GM08714 (cell line): ENCODE data around the gene CDK8.
"Not testable (repeated sequence)": the region's sequence is repeated elsewhere in the genome, so short reads cannot be mapped to it uniquely, and the experiment has no call there.

Source experiments
- H3K4me3 ChIP-seq: fragments of 200-500 bp; sonication (Bioruptor generic); 2 replicates; pipeline ENCODE4 v1.5.1; 2014; ENCODE audit warnings: mild to moderate bottlenecking, low read length, inconsistent platforms
- ZNF274 ChIP-seq: IDR thresholded peaks from 2 replicates; pipeline ENCODE4 v1.6.1; 2012; ENCODE audit warnings: mild to moderate bottlenecking, low read depth, low read length

CDK8 gene

DNA sequence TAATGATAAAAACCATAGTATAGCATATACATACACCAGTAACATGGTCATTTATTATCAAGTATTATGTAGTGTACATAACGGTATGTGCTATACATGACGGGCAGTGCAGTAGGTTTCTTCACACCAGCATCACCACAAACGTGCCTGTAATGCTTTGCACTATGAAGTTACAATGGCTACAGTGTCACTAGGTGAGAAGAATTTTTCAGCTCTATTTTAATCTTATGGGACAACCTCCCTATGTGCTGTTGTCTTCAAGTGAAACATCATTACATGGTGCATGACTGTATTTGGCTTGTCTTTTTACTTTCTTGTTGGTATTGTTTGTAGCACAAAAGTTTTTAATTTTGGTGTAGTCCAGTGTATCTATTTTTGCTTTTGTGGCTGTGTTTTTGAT, 18.7 kb downstream of the CDK8 start:
- TF ChIP-seq ZNF274 = no peak
- no peak overlapping the region for H3K4me3 ChIP-seq

DNA sequence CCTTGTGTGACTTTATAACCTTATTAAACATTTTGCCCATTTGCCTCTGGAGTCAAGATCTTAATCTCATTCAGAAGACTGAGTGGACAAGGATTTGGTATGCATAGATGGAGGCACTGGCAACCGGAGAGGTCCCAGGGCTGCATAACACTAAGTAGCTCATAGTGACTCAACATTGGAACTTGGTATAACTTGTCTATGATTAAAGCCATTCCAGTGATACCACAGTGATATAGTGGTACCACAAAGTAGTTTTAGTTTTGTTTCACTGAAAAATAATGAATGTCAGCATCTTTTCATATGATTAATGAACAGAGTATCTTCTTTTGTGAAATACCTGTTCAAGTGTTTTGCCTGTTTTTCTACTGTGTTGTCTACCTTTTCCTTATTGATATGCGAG, 26.4 kb downstream of the CDK8 start:
- H3K4me3 ChIP-seq = no peak overlapping the region
- TF ChIP-seq ZNF274 = no peak

DNA sequence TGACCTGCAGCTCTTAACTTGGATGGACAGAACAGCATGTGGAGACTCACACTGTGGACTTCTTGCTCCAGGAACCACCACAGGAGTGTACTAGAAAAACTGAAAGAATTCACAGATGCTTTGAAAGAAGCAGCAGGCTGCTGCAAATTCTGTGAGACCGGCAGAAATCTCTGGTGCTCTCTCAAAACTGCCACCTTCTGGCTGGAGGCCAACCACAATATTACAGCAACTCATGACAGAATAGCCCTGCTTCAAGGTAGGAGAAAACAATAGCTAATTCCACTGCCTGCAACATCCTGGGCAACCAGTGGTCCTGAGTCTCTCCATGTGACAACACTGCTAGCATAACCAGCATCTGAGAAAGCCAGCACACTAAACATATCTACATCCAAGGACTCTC, 26.9 kb downstream of the CDK8 start:
- H3K4me3 ChIP-seq = no peak overlapping the region
- no peak for TF ChIP-seq ZNF274

- H3K4me3 ChIP-seq = not testable (repeated sequence)
Observed at GRCh38 chr13:26285911-26286310, 32.0 kb downstream of the CDK8 start.

GRCh38 chr13:26288838-26289237, 34.9 kb downstream of the CDK8 start:
- H3K4me3 ChIP-seq = not testable (repeated sequence)

GRCh38 chr13:26295812-26296211, 41.9 kb downstream of the CDK8 start:
- no peak for TF ChIP-seq ZNF274
- H3K4me3 ChIP-seq = no peak overlapping the region

DNA sequence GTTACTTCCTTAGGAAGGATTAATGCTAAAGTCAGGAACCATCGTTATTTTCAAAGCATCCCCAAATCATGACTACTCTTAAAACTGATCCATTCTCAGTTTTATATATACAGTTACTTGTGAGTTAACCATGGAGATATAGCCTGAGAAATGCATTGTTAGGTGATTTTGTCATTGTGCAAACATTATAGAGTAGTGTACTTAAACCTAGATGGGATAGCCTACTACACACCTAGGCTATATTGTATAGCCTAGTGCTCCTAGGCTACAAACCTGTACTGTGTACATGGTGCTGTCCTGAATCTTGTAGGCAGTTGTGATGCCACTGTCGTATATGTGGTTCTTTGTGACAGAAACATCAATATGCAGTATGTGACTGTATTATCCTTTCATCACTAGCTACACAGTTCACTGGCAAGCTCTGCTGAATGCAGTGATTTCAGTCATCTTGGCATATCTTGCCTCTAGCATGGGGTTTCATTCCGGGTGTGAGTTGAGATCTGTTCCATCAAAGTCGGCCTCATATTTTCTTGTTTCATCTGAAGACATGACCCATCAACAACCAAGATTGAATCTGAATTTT, 45.3 kb downstream of the CDK8 start:
- no peak overlapping the region for H3K4me3 ChIP-seq
- TF ChIP-seq ZNF274 = no peak

- no peak for TF ChIP-seq ZNF274
- H3K4me3 ChIP-seq = no peak overlapping the region
Observed at GRCh38 chr13:26300140-26300539, 46.2 kb downstream of the CDK8 start.

DNA sequence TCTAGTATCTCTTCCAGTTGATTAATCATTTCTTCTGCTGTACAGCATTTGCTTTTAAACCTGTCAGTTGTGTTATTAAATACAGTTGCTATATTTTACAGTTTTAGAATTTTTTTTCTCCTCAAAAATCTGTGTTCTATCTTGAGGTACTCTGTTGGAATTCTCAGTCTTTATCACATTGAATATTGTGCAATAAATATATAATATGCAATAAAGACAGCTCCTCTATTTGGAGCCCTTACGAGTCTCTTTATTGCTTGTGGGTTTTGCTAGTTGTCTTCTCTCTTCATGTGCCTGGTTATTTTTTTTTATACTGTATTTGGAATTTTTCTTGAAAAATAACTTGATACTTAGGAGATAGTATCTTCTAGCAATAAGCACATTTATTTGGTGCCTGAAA, 51.7 kb downstream of the CDK8 start:
- TF ChIP-seq ZNF274 = no peak
- no peak overlapping the region for H3K4me3 ChIP-seq

DNA sequence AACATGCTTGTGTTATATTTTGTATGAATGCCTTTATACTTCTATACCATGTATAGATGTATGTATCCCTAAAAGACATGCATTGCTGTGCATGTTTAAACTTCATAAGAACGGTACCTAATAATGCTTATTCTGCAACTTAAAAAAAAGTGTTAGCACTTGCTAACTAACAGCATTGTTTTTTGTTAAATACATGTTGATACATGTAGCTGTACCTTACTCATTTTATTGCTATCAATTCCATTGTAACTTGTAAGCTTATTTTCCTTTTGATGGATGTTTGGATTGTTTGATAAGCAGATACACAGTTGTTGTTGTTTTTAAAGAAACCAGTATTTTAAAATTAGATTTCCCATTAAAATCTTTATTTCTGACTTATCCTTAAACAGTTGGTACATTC, 53.8 kb downstream of the CDK8 start:
- TF ChIP-seq ZNF274 = no peak
- no peak overlapping the region for H3K4me3 ChIP-seq

GRCh38 chr13:26308250-26308649, 54.3 kb downstream of the CDK8 start:
- no peak overlapping the region for H3K4me3 ChIP-seq
- TF ChIP-seq ZNF274 = no peak

- no peak for TF ChIP-seq ZNF274
- H3K4me3 ChIP-seq = no peak overlapping the region
Observed at GRCh38 chr13:26308836-26309235, 54.9 kb downstream of the CDK8 start.

GRCh38 chr13:26310003-26310402, 56.1 kb downstream of the CDK8 start:
- no peak for TF ChIP-seq ZNF274
- no peak overlapping the region for H3K4me3 ChIP-seq

DNA sequence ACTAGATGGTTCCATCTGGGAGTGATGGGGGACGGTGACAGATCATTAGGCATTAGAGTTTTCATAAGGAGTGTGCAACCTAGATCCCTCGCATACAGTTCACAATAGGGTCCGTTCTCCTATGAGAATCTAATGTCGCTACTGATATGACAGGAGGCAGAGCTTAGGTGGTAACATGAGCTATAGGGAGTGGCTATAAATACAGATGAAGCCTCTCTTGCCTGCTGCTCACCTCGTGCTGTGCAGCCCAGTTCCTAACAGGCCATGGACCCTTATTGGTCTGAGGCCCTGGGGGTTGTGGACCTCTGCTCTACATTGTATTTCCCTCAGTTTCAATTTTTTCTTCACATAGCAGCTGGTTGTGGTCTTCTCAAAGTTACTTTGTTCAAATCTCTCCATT, 56.5 kb downstream of the CDK8 start:
- H3K4me3 ChIP-seq = no peak overlapping the region
- no peak for TF ChIP-seq ZNF274

GRCh38 chr13:26312019-26312418, 58.1 kb downstream of the CDK8 start:
- H3K4me3 ChIP-seq = not testable (repeated sequence)

DNA sequence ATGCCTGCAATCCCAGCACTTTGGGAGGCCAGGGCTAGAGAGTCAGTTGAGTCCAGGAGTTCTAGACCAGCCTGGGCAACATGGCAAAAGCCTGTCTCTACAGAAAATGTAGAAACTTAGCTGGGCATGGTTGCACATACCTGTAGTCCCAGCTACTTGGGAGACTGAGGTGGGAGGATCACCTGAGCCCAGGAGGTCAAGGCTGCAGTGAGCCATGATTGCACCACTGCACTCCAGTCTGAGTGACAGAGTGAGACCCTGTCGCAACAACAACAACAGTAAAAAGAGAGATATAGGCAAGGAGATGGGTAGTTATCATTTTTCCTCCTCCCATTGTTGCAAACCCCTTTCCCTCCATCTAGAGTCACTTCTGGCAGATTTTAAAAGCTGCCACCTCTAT, 62.2 kb downstream of the CDK8 start:
- H3K4me3 ChIP-seq = not testable (repeated sequence)

- TF ChIP-seq ZNF274 = no peak
- H3K4me3 ChIP-seq = no peak overlapping the region
Observed at GRCh38 chr13:26320766-26321165, 66.8 kb downstream of the CDK8 start.

DNA sequence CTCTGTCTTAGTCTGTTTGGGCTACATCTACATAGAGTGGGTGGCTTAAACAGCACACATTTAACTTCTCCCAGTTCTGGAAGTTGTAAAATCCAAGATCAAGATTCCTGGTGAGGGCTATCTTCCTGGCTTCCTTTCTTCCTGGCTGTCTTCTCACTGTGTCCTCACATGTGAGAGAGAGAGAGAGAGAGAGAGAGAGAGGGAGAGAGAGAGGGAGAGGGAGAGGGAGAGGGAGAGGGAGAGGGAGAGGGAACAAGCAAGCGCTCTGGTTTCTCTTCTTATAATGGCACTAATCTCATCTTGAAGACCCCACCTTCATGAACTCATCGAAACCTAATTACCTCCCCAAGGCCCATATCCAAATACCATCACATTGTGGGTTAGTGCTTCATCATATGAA, 69.2 kb downstream of the CDK8 start:
- TF ChIP-seq ZNF274 = no peak
- H3K4me3 ChIP-seq = no peak overlapping the region
